Erythroblast (primary cell): ENCODE data around the gene SLC34A3.
A peak's percentile ranks its signal among the peaks of the same experiment; 100 is the strongest.

Experiments
- DNase-seq, 2 experiments: peaks; one replicate each; lab custom pipeline; 2025; lab: John Stamatoyannopoulos, UW
- GATA1 ChIP-seq: IDR thresholded peaks from 2 replicates; pipeline ENCODE4 v1.6.1; 2011; ENCODE audit warnings: low read depth, mild to moderate bottlenecking, control low read depth, low read length, moderate library complexity
- POLR2A ChIP-seq: IDR thresholded peaks from 2 replicates; pipeline ENCODE4 v1.6.1; 2011; ENCODE audit warnings: mild to moderate bottlenecking, low read length

Gene SLC34A3

GRCh38 chr9:137216188-137216965, 14.3 kb upstream of the SLC34A3 start:
- TF ChIP-seq POLR2A (no peak), GATA1 (no peak)
- no peak for DNase-seq

GRCh38 chr9:137217276-137218211, 13.2 kb upstream of the SLC34A3 start:
- TF ChIP-seq POLR2A (no peak), GATA1 (no peak)
- no peak for DNase-seq

- no peak for DNase-seq
- TF ChIP-seq GATA1 = no peak
These were observed 12.4 kb upstream of the SLC34A3 start for GRCh38 chr9:137218212-137218753.

- DNase-seq = peak; percentile 88 to 89
- peak; percentile 48 for TF ChIP-seq POLR2A
- TF ChIP-seq GATA1 = peak; percentile 32
These were observed 11.9 kb upstream of the SLC34A3 start for GRCh38 chr9:137218754-137219271.

GRCh38 chr9:137219757-137220316, 10.9 kb upstream of the SLC34A3 start:
- TF ChIP-seq GATA1 = no peak
- no peak for TF ChIP-seq POLR2A

GRCh38 chr9:137220317-137221094, 10.2 kb upstream of the SLC34A3 start:
- no peak for TF ChIP-seq POLR2A
- no peak for TF ChIP-seq GATA1
- DNase-seq = no peak

More at GRCh38 chr9:137219757-137220316, 10.9 kb upstream of the SLC34A3 start:
- no peak for DNase-seq

GRCh38 chr9:137221095-137221505, 9.6 kb upstream of the SLC34A3 start:
- DNase-seq = no peak
- TF ChIP-seq GATA1 = no peak
- TF ChIP-seq POLR2A = no peak

- no peak for DNase-seq
- TF ChIP-seq POLR2A (no peak), GATA1 (no peak)
These were observed 9.1 kb upstream of the SLC34A3 start for GRCh38 chr9:137221506-137222111.

- DNase-seq = peak in 1 of 2 experiments; percentile 53
- TF ChIP-seq POLR2A (no peak), GATA1 (no peak)
These were observed 8.3 kb upstream of the SLC34A3 start, which contains the start of gene RNF208 for GRCh38 chr9:137222190-137223077. Gene RNF208, minus strand, starts transcription at chr9:137222240. Its CDS starts 1,028 bp downstream, at chr9:137221212.

- peak; percentile 99 for DNase-seq
- TF ChIP-seq GATA1 = no peak
- peak; percentile 82 for TF ChIP-seq POLR2A
These were observed 7.4 kb upstream of the SLC34A3 start for GRCh38 chr9:137223078-137223970.
